Panc1 (cell line): ENCODE results near the gene HMGN4. TPM values are rescaled to one million over a fixed set of nuclear protein-coding genes. Genes with fewer than 3 reads are reported as not detected.
A peak's percentile ranks its signal among the peaks of the same experiment; 100 is the strongest.

ENCODE experiments used
- ATAC-seq: fragments of 200-7000 bp; cut with Tn5 transposase; 2 replicates; pipeline ENCODE4 v1.9.1; 2020; ENCODE audit warnings: mild to moderate bottlenecking, moderate library complexity
- BruUV-seq: library from RNA; stranded (reverse); fragments of 400-500 nt; replicated peaks from 2 replicates; lab custom pipeline; 2021; lab: Mats Ljungman, UMichigan
- CTCF ChIA-PET: fragments of 300-600 bp; sonication (Branson Sonifier 250); formaldehyde crosslinking; loops from one replicate; lab custom pipeline; 2022; ENCODE audit warnings: antibody characterized with exemption; lab: Charles Lee
- POLR2A ChIA-PET: fragments of 300-600 bp; sonication (Branson Sonifier 250); formaldehyde crosslinking; loops from one replicate; lab custom pipeline; 2022; ENCODE audit warnings: antibody characterized with exemption; lab: Charles Lee
- DNase-seq: peaks from one replicate; pipeline ENCODE4 v3.0.0-alpha.2; 2010; ENCODE audit warnings: low read depth, low spot score
- H3K27ac ChIP-seq: 2 replicates; pipeline ENCODE4 v1.5.1; 2011; ENCODE audit warnings: mild to moderate bottlenecking, low read length, inconsistent platforms
- H3K27me3 ChIP-seq: fragments of 200-500 bp; sonication (Bioruptor generic); 2 replicates; pipeline ENCODE4 v1.6.0; 2014; ENCODE audit warnings: low read length, inconsistent platforms; ENCODE audit not compliant: control insufficient read depth, insufficient read depth
- H3K36me3 ChIP-seq: fragments of 200-500 bp; sonication (Bioruptor generic); 2 replicates; pipeline ENCODE4 v1.5.1; 2014; ENCODE audit warnings: inconsistent platforms, mild to moderate bottlenecking, low read length, moderate library complexity; ENCODE audit not compliant: control insufficient read depth, insufficient read depth
- H3K4me1 ChIP-seq: 2 replicates; pipeline ENCODE4 v1.5.1; 2011; ENCODE audit warnings: inconsistent platforms, mild to moderate bottlenecking, low read length, moderate library complexity; ENCODE audit not compliant: control insufficient read depth, insufficient read depth
- H3K4me3 ChIP-seq, 2 experiments: 2 replicates each; pipeline ENCODE4 v1.5.1; 2011 to 2012; ENCODE audit warnings: low read depth in 2 of 2, low read length in 2 of 2, mild to moderate bottlenecking in 2 of 2, inconsistent platforms in 1 of 2, moderate library complexity in 1 of 2
- H3K9me3 ChIP-seq: fragments of 200-500 bp; sonication (Bioruptor generic); 2 replicates; pipeline ENCODE4 v1.5.1; 2014; ENCODE audit warnings: low read depth, mild to moderate bottlenecking, inconsistent platforms, low read length, moderate library complexity; ENCODE audit not compliant: control insufficient read depth, insufficient read depth
- CTCF ChIP-seq: fragments of 450-650 bp; IDR thresholded peaks from 2 replicates; pipeline ENCODE4 v1.5.1; 2017; ENCODE audit warnings: mild to moderate bottlenecking
- POLR2AphosphoS5 ChIP-seq: IDR thresholded peaks from 2 replicates; pipeline ENCODE4 v1.6.1; 2012; ENCODE audit warnings: mild to moderate bottlenecking, low read depth, low read length, moderate library complexity
- REST ChIP-seq, 2 experiments: IDR thresholded peaks; 2 replicates each; pipeline ENCODE4 v1.6.1; 2011 to 2012; ENCODE audit warnings: low read depth in 2 of 2, control low read depth in 1 of 2, low read length in 1 of 2, mild to moderate bottlenecking in 1 of 2, moderate library complexity in 1 of 2; ENCODE audit not compliant: insufficient read depth in 1 of 2
- SIN3A ChIP-seq: IDR thresholded peaks from 2 replicates; pipeline ENCODE4 v1.6.1; 2012; ENCODE audit warnings: low read depth, mild to moderate bottlenecking, low read length, moderate library complexity, borderline replicate concordance; ENCODE audit not compliant: insufficient read depth
- TCF7L2 ChIP-seq: IDR thresholded peaks from 2 replicates; pipeline ENCODE4 v1.6.1; 2011; ENCODE audit warnings: mild to moderate bottlenecking, low read depth, low read length, inconsistent platforms
- in situ Hi-C: cut with HindIII; loops from 2 replicates; pipeline ENCODE4 v1.10.0; 2016; ENCODE audit warnings: low sequenced_read_pairs, low pct_unique_long_range_greater_than_20kb
- intact Hi-C: fragments of 100-400 bp; cut with micrococcal nuclease; formaldehyde crosslinking; loops from one replicate; pipeline ENCODE4 v1.10.0; 2022; ENCODE audit not compliant: unreplicated experiment
- total RNA-seq: library from RNA; stranded (reverse); gene quantifications from one replicate; pipeline ENCODE4 v1.2.1, GENCODE V29; 2021; ENCODE audit not compliant: unreplicated experiment

HMGN4 gene
- total RNA-seq, 1 experiment from 2014 or later: 60.5 TPM

DNA sequence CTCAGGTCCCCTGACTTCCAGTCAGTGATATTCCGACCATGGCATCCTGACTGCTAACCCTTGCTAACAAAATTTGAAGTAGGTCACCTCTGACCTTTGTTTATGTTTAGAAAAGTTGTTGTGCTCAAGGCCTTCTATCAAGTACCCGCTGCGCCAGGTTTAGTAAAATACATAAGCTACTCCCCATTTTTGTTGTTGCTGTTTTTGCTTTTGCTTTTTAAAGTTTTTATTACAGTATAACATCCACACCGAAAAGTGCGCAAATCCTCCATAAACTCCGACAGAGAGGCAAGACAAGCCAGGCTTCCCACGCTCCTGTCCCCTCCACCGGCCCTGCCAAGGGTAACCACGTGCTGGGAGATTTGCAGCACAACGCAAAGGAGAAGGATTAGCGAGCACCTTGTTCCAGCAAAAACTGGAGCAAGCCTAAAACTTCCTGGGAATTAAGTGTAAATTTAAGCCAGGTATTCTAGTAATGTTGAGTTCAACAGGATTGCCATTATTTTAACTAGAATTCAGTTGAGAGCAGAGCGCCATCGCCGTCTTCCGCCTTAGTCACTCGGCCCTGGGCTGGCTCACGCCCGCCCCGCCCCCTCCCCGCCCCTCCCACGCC is 17.8 kb upstream of the HMGN4 start:
- in situ Hi-C loops: no loop called here
- Histone ChIP-seq H3K9me3 (no peaks in the 10 kb centered on the region), H3K27me3 (no peaks in the 10 kb centered on the region), H3K36me3 (no peaks in the 10 kb centered on the region), H3K4me1 (peaks cover 9% of the 10 kb centered on the region), H3K4me3 (peak overlapping the region; percentile 29 to 62), H3K27ac (peak overlapping the region; percentile 92)
- CTCF ChIA-PET: no interaction called here
- intact Hi-C loops: no loop called here
- BruUV-seq: no TSS peak
- TF ChIP-seq POLR2AphosphoS5: 0 out of 2 replicates have a peak, but pooled peaks have one; percentile 31
- no peak for TF ChIP-seq TCF7L2
- ATAC-seq (peak; percentile 57), DNase-seq (peak; percentile 39)
- POLR2A ChIA-PET: no interaction called here

GRCh38 chr6:26520850-26521599 is 17.1 kb upstream of the HMGN4 start:
- intact Hi-C loops (no loop called here), in situ Hi-C loops (no loop called here)
- CTCF ChIA-PET: no interaction called here
- POLR2A ChIA-PET: no interaction called here
- Histone ChIP-seq H3K36me3 (no peaks in the 10 kb centered on the region), H3K27ac (peak overlapping the region; percentile 98), H3K4me1 (peaks cover 9% of the 10 kb centered on the region), H3K27me3 (no peaks in the 10 kb centered on the region), H3K4me3 (peak overlapping the region; percentile 65 to 66), H3K9me3 (no peaks in the 10 kb centered on the region)
- DNase-seq (peak; percentile 72), ATAC-seq (peak; percentile 91)
- no TSS peak for BruUV-seq
- TF ChIP-seq TCF7L2: no peak
- no peak for TF ChIP-seq SIN3A
- TF ChIP-seq POLR2AphosphoS5: peak; percentile 46
- no peak for TF ChIP-seq REST (IDR thresholded peaks at IDR 0.05; ENCODE audit: insufficient read depth in 1 of 2, low read depth in 2 of 2, low read length in 1 of 2)

GRCh38 chr6:26521600-26522391 is 16.4 kb upstream of the HMGN4 start:
- no TSS peak for BruUV-seq
- intact Hi-C loops: no loop called here
- in situ Hi-C loops: no loop called here
- Histone ChIP-seq H3K9me3 (no peaks in the 10 kb centered on the region), H3K27ac (peak overlapping the region; percentile 98), H3K36me3 (no peaks in the 10 kb centered on the region), H3K4me1 (peaks cover 9% of the 10 kb centered on the region), H3K27me3 (no peaks in the 10 kb centered on the region), H3K4me3 (peak overlapping the region; percentile 65 to 66)
- ATAC-seq (peak; percentile 93), DNase-seq (no peak)
- CTCF ChIA-PET: no interaction called here
- POLR2A ChIA-PET: no interaction called here
- TF ChIP-seq CTCF: peak; percentile 84
- 0 out of 2 replicates have a peak, but pooled peaks have one; percentile 17 for TF ChIP-seq TCF7L2
- no peak for TF ChIP-seq POLR2AphosphoS5
- no peak for TF ChIP-seq REST (IDR thresholded peaks at IDR 0.05; ENCODE audit: insufficient read depth in 1 of 2, low read depth in 2 of 2, low read length in 1 of 2)
- TF ChIP-seq SIN3A: no peak
